Mesodermal cell (in vitro differentiated cells): ENCODE results near the gene GPR141.

Experiments used
- H3K27ac ChIP-seq: 2 replicates; pipeline ENCODE4 v1.7.0; 2013; ENCODE audit warnings: mild to moderate bottlenecking, low read depth, low read length, moderate library complexity; ENCODE audit not compliant: severe bottlenecking
- H3K36me3 ChIP-seq: 2 replicates; pipeline ENCODE4 v1.7.1; 2013; ENCODE audit warnings: mild to moderate bottlenecking, low read length, moderate library complexity; ENCODE audit not compliant: control insufficient read depth, insufficient read depth
- H3K4me1 ChIP-seq: one replicate; pipeline ENCODE4 v1.7.1; 2013; ENCODE audit warnings: mild to moderate bottlenecking, low read length; ENCODE audit not compliant: insufficient read depth, control insufficient read depth, poor library complexity, severe bottlenecking
- H3K4me3 ChIP-seq: 2 replicates; pipeline ENCODE4 v1.7.0; 2013; ENCODE audit warnings: low read length, control low read depth, mild to moderate bottlenecking; ENCODE audit not compliant: insufficient read depth, poor library complexity, severe bottlenecking; ENCODE audit errors: extremely low read depth
- H3K9me3 ChIP-seq: 2 replicates; pipeline ENCODE4 v1.7.1; 2013; ENCODE audit warnings: mild to moderate bottlenecking, low read length, moderate library complexity; ENCODE audit not compliant: control insufficient read depth
- WGBS, 2 experiments: methylation state at CpG; one replicate each; pipeline ENCODE4 v1.1.5; 2013; ENCODE audit warnings: missing lambda C conversion rate in 2 of 2; ENCODE audit not compliant: insufficient coverage in 2 of 2; 5-methylcytosine and 5-hydroxymethylcytosine counted together

The GPR141 gene

GRCh38 chr7:37707754-37708485 lies 24.4 kb downstream of the GPR141 start:
- H3K36me3 ChIP-seq: no peaks in the 10 kb centered on the region
- no peak overlapping the region for H3K4me3 ChIP-seq
- H3K27ac ChIP-seq: no peak overlapping the region
- 83 to 85% methylated on average over 1 of the region's 4 CpGs for WGBS, 2 experiments
- H3K9me3 ChIP-seq: no peaks in the 10 kb centered on the region
- no peaks in the 10 kb centered on the region for H3K4me1 ChIP-seq

- H3K36me3 ChIP-seq: no peaks in the 10 kb centered on the region
- WGBS, 2 experiments: 96% methylated on average over 3 of the region's 5 CpGs; no CpG with 5 or more reads in 1 of the 2 experiments
- H3K4me1 ChIP-seq: no peaks in the 10 kb centered on the region
- H3K4me3 ChIP-seq: no peak overlapping the region
- H3K9me3 ChIP-seq: no peaks in the 10 kb centered on the region
- H3K27ac ChIP-seq: no peak overlapping the region
Measured at GRCh38 chr7:37709631-37710509, 26.3 kb downstream of the GPR141 start.

GRCh38 chr7:37713613-37714012 lies 30.0 kb downstream of the GPR141 start:
- H3K4me3 ChIP-seq: no peak overlapping the region
- no peaks in the 10 kb centered on the region for H3K9me3 ChIP-seq
- 100% methylated on average over 2 of the region's 2 CpGs; no CpG with 5 or more reads in 1 of the 2 experiments for WGBS, 2 experiments
- no peaks in the 10 kb centered on the region for H3K4me1 ChIP-seq
- no peak overlapping the region for H3K27ac ChIP-seq
- H3K36me3 ChIP-seq: no peaks in the 10 kb centered on the region

GRCh38 chr7:37714606-37715005 lies 31.0 kb downstream of the GPR141 start:
- Histone ChIP-seq H3K4me3 (no peak overlapping the region), H3K36me3 (no peaks in the 10 kb centered on the region), H3K9me3 (no peaks in the 10 kb centered on the region), H3K4me1 (no peaks in the 10 kb centered on the region), H3K27ac (no peak overlapping the region)
- WGBS, 2 experiments: 85% methylated on average over 2 of the region's 2 CpGs; no CpG with 5 or more reads in 1 of the 2 experiments

- Histone ChIP-seq H3K27ac (no peak overlapping the region), H3K4me1 (no peaks in the 10 kb centered on the region), H3K36me3 (no peaks in the 10 kb centered on the region), H3K4me3 (no peak overlapping the region), H3K9me3 (no peaks in the 10 kb centered on the region)
- WGBS, 2 experiments: 83 to 100% methylated on average over 1 to 2 of the region's 2 CpGs
Measured at GRCh38 chr7:37718585-37718984, 35.0 kb downstream of the GPR141 start.

GRCh38 chr7:37719077-37719476 lies 35.5 kb downstream of the GPR141 start:
- H3K27ac ChIP-seq: no peak overlapping the region
- H3K36me3 ChIP-seq: no peaks in the 10 kb centered on the region
- H3K4me3 ChIP-seq: no peak overlapping the region
- no peaks in the 10 kb centered on the region for H3K4me1 ChIP-seq
- no peaks in the 10 kb centered on the region for H3K9me3 ChIP-seq
- WGBS, 2 experiments: 82 to 100% methylated on average over 1 of the region's 1 CpG

GRCh38 chr7:37724732-37725131 lies 41.2 kb downstream of the GPR141 start:
- Histone ChIP-seq H3K27ac (no peak overlapping the region), H3K4me3 (no peak overlapping the region), H3K9me3 (no peaks in the 10 kb centered on the region), H3K4me1 (no peaks in the 10 kb centered on the region), H3K36me3 (no peaks in the 10 kb centered on the region)
- WGBS, 2 experiments: 94 to 96% methylated on average over 3 of the region's 4 CpGs

- 92 to 100% methylated on average over 1 of the region's 1 CpG for WGBS, 2 experiments
- Histone ChIP-seq H3K36me3 (no peaks in the 10 kb centered on the region), H3K4me1 (no peaks in the 10 kb centered on the region), H3K27ac (no peak overlapping the region), H3K9me3 (no peaks in the 10 kb centered on the region), H3K4me3 (no peak overlapping the region)
Measured at GRCh38 chr7:37726016-37726415, 42.5 kb downstream of the GPR141 start.

GRCh38 chr7:37728747-37729146 lies 45.2 kb downstream of the GPR141 start:
- H3K27ac ChIP-seq: no peak overlapping the region
- 67 to 89% methylated on average over 1 of the region's 1 CpG for WGBS, 2 experiments
- no peaks in the 10 kb centered on the region for H3K36me3 ChIP-seq
- no peaks in the 10 kb centered on the region for H3K9me3 ChIP-seq
- H3K4me3 ChIP-seq: no peak overlapping the region
- no peaks in the 10 kb centered on the region for H3K4me1 ChIP-seq

GRCh38 chr7:37729181-37729580 lies 45.6 kb downstream of the GPR141 start:
- H3K36me3 ChIP-seq: no peaks in the 10 kb centered on the region
- H3K27ac ChIP-seq: no peak overlapping the region
- no peaks in the 10 kb centered on the region for H3K4me1 ChIP-seq
- no peak overlapping the region for H3K4me3 ChIP-seq
- H3K9me3 ChIP-seq: no peaks in the 10 kb centered on the region

GRCh38 chr7:37730501-37730900 lies 46.9 kb downstream of the GPR141 start:
- Histone ChIP-seq H3K9me3 (no peaks in the 10 kb centered on the region), H3K36me3 (no peaks in the 10 kb centered on the region), H3K4me3 (no peak overlapping the region), H3K4me1 (no peaks in the 10 kb centered on the region), H3K27ac (no peak overlapping the region)
- WGBS, 2 experiments: 86 to 92% methylated on average over 3 to 4 of the region's 4 CpGs
